ENCODE measurements around the gene VPS37C. TPM values are rescaled to one million over a fixed set of nuclear protein-coding genes. Genes with fewer than 3 reads are reported as not detected.
A peak's percentile ranks its signal among the peaks of the same experiment; 100 is the strongest.

Gene VPS37C
- total and polyA plus RNA-seq, 2 of the 13 experiments (the other 11 are each of a cell fraction or from before 2014, with no cell fraction given), result 7.5 to 8.8 TPM

- TF ChIP-seq SALL1 (CRISPR knock-in tag; IDR thresholded peaks at IDR 0.05) (peak; percentile 48), RORA (CRISPR knock-in tag; IDR thresholded peaks at IDR 0.05) (no peak), ZNF3 (CRISPR knock-in tag; IDR thresholded peaks at IDR 0.05) (no peak), ZHX1 (CRISPR knock-in tag; IDR thresholded peaks at IDR 0.05; ENCODE audit: low read depth) (0 out of 2 replicates have a peak, but pooled peaks have one; percentile 19), ZNF646 (CRISPR knock-in tag; IDR thresholded peaks at IDR 0.05) (no peak), ZNF430 (CRISPR knock-in tag; IDR thresholded peaks at IDR 0.05) (no peak; the same call in 1 of the 2 replicates), ZNF180 (CRISPR knock-in tag; IDR thresholded peaks at IDR 0.05; ENCODE audit: borderline replicate concordance, low read depth) (no peak), MEF2D (CRISPR knock-in tag; IDR thresholded peaks at IDR 0.05) (no peak), NR0B2 (CRISPR knock-in tag; IDR thresholded peaks at IDR 0.05) (peak; percentile 35; the same call in 1 of the 2 replicates), ZNF280B (CRISPR knock-in tag; IDR thresholded peaks at IDR 0.05; ENCODE audit: borderline replicate concordance) (peak; percentile 45; the same call in 1 of the 2 replicates), MBD4 (IDR thresholded peaks at IDR 0.05; ENCODE audit: borderline replicate concordance, low read length) (no peak), ATF6 (CRISPR knock-in tag; conservative IDR thresholded peaks at IDR 0.05) (no peak), LCORL (IDR thresholded peaks at IDR 0.05) (no peak), LCORL (CRISPR knock-in tag; IDR thresholded peaks at IDR 0.05) (peak; percentile 16; the same call in 1 of the 2 replicates), ZNF891 (CRISPR knock-in tag; IDR thresholded peaks at IDR 0.05) (0 out of 2 replicates have a peak, but pooled peaks have one; percentile 47), ONECUT2 (CRISPR knock-in tag; IDR thresholded peaks at IDR 0.05) (no peak)
These were observed 588 bp downstream of the VPS37C start (continued) for GRCh38 chr11:61160487-61161189.

Measured in HepG2 (cell line).